Fibroblast of peridontal ligament (primary cell): Measurements from ENCODE around the gene RECK.
A peak's percentile ranks its signal among the peaks of the same experiment; 100 is the strongest.

Source experiments
- DNase-seq: peaks from one replicate; pipeline ENCODE4 v3.0.0-alpha.2; 2010; ENCODE audit errors: extremely low read depth

The RECK gene

DNA sequence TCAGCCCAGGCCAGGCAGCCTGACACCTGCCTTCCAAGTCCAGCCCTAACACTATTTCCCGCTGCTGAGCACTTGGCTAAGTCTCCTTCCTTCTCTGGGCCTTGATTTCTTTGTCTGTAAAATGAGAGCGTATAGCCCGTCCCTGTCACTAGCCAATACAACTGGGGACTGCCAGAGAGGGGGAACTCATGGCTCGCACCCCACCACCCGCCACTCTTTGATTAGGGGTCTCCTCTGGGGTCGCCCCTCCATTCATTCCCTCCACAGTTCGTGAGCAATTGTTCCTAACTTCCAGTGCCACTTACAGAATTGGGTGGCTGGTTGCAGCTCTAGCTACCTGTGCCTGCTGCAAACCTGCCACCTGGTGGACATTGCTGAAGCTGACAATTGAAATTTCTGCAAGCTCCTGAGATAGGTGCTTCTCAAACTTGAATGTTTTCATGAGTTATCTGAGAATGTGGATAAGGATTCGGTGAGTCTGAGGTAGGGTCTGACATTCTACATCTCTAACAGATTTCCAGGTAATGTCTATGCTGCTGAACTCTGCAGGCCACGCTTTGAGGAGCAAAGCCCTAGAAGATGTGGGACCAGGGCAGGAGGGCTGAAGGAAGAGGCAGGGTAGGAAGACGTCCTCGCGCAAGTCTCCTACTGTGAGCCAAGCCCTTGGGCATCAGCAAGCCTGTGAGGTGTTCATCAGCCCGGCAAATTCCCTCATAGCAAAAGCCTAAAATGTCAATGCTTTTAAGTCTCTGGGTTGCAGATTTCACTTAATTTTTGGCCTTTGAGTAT is 13.3 kb upstream of the RECK start:
- DNase-seq, result peak; percentile 79

DNA sequence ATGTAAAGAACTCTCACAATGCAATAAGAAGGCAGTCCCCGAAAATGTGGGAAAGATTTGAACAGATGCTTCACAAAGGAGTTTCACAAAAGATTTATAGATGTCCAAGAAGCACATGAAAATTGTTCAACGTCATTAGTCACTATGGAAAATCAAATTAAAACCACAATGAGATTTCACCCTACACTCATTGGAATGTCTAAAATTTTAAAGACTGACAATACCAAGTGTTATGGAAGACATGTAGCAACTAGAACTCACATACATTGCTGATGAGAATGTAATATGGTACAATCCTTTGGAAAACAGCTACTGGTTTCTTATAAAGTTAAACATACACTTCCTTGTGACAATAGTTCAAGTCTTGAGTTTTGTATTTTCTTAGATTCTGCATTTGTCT is 11.0 kb upstream of the RECK start:
- DNase-seq, result no peak

DNA sequence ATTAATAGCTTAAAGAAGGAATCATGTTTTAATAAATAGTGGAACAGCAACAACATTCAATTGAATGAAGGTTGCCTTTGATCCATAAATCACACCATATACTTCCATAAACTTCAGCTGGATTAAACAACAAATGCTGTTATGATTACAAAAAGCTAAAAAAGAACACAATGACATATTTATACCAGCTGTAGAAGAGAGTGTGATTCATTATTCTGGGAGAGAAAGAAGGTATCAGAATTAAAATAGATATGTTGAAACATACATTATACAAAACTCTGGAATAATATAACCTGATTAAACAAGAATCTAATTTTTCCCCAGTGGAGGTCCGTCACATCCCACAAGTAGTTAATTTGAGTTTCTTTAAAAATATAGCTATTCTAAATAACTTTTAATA is 7.5 kb upstream of the RECK start:
- peak; percentile 33 for DNase-seq

DNA sequence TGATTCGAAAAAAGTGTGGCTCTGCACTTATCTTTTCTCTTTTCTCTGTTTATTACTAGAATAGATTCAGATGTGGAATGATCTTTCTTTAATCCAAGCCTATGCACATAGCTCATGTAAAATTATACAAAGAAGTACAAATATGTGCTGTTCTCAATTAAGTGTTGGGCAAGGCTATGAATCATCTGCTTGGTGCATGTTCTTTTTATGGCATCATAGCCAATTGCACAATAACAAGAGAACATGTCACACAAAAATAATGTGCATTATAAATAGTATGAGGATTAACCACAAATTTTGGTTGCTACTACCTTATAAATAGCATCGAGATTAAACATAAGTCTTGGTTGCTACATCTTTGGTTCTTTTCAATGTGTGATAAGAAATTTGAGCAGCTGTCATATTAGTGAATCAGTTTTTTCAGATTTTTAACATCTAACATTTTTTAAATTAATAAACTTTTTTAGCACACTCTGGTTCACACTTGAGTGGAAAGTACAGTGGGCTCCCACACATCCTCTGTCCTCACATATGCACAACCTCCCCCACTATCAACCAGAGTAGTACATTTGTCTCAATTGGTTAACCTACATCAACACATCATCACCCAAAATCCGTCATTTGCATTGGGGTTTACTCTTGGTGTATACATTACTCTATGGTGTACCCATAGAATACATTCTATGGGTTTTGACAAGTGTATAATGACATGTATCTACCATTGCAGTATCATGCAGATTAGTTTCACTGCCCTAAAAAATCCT is 6.8 kb upstream of the RECK start:
- peak; percentile 99 for DNase-seq

DNA sequence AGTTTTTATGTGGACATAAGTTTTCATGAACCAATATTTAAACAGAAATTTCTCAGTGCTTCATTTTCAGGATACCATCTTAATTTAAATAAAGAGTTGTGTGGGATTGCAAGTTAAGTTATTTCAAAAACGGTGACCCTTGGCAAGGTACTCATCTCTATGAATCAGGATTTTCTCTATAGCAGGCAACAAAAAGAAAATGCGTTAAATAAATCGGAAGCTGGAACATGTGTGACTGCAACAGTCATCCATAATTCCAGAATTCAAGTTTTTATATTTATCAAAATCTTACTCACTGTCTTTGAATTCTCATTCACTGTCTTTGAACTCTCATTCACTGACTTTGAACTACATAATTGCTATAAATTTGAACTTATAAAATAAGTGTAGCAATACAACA is 5.8 kb upstream of the RECK start:
- DNase-seq, result no peak

DNA sequence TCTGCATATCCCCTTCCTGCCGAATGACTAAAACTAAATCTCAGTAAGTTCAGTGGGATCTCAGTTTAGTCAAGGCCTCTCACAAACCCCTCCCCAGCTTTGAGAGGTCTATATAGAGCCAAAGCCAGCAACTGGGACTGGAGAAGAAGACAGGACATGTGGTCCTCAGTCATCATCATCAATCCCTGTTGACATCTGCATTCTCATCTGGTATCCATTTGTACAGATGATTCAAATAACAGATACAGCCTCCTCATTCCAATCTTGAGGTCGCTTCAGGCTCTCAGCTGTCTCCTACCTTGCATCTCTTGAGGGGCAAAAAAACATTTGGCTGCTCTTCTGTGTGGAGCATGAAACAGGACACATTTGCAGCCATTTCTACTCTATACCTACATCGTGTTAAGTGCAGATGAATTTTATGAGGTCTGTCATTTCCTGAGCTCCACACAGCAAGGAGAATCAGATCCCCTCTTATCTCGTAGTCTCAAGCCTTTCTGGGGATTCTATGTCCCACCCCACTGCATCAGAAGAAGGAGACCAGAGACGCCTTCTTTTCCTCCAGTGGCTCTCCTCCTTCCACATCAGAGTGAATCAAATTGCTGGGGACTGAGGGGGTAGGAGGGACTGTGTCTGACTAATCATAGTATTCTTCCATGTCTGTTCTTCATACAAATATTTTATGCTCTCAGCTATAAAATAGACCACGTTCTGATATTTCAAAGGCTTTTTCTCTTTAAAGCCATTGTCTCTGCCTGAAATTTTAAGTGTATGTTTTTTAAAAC is 4.7 kb upstream of the RECK start:
- DNase-seq, result no peak

DNA sequence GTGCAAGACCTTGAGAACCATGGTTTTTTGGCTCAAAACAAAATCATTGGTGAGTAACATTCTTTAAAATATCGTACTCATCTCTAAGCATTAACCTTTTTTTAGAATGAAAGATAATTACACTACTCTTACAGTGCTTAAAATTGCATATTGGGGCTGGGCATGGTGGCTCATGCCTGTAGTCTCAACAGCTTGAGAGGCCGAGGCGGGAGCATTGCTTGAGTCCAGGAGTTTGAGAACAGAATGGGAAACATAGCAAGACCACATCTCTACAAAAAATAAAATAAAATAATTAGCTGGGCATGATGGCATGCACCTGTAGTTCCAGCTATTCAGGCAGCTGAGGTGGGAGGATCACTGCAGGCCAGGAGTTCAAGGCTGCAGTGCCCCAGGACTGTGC is 2.9 kb upstream of the RECK start:
- DNase-seq, result no peak

DNA sequence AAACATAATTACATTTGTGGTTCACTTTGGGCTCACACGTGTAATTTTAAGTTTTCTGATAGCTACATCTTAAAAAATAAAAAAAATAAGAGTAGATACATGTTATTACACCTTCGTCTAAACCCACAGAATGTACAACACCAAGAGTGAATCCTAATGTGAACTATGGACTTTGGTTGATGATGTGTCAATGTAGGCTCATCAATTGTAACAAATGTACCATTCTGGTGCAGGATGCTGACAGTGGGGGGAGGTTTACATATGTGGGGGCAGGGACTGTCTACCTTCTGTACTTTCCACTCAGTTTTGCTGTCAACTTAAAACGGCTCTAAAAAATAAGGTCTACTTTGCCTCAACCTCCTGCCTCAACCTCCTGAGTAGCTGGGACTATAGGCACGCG is 2.5 kb upstream of the RECK start:
- no peak for DNase-seq

DNA sequence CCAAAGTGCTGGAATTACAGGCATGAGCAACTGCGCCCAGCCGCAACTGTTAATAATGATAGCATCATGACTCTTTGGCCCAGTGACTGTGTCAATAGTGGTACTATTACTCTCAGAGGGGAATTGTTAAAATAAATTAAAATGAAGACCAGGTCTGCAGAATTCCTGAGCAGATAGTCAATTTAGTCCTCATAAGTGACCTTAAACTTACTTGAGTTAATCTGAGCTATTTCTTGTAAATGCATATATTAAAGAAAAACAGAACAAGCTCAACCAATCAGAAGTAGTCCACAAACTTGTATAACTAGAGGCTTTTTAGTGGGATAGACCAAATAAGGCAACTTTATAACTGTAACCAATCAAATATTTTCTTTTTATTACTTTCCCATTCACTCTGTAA is 1.7 kb upstream of the RECK start:
- DNase-seq, result no peak

DNA sequence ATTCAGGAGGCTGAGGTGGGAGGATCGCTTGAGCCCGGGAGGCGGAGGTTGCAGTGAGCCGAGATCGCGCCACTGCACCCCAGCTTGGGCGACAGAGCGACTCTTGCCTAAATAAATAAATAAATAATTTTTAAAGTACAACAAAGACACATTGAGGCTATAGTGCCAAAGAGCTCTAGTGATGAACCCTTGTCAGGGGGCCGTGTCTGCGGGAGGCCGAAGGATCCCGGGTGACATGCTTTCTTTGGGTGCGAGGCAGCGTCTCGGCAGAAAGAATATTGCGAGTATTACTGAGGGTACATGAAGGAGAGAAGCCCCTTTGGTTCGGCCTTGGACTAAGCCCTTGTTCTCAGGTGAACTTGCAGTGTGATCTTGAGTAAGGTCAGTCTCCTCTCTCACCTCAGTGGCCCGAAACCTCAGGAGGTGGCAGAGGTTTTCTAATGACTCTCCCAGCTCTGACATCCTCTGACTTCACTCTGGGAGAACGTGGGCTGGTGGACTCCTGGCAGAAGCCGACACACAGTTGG is 397 bp upstream of the RECK start:
- DNase-seq, result no peak

DNA sequence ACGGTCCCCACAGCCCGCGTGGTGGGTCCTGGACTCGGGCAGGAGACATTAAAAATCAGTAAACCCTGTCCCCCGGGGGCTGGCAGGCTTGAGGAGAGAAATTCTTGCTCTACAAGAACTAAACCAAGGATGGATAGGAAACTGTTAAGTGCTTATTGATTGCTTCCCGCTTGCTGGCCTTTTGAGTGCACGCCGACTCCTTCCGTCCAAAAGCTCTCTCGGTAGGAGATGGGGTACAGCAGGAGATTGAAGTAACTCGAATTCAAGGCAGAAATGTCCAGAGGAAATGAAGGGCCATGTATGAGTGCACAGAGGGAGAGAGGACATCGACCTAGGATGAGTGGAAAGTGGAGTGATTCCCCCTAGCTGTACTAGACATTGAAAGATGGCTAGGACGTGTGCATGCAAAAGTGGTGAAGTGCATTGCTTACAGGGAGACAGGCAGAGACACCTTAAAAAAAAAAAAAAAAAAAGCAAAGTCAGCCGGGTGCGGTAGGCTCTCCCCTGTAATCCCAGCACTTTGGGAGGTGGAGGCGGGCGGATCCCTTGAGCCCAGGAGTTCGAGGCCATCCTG is 923 bp downstream of the RECK start:
- peak; percentile 45 for DNase-seq

DNA sequence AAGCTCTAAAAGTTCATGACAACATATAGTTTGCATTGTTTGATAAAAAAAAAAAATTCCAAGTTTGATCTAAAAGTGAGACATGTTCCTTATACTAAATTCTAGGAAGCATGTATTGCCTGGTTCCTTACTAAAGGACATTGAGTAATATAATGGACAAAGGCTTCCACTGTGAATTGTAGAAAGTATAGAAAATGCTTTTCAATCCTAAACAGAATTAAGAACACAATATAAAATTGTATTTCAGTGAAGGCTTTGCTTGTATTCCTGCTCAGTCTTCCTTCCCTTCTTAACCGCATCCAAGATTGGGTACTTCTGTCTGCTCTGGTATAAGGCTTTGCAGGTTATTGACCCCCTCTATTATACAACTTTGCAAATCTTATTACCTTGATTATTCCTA is 2.4 kb downstream of the RECK start:
- DNase-seq, result no peak

DNA sequence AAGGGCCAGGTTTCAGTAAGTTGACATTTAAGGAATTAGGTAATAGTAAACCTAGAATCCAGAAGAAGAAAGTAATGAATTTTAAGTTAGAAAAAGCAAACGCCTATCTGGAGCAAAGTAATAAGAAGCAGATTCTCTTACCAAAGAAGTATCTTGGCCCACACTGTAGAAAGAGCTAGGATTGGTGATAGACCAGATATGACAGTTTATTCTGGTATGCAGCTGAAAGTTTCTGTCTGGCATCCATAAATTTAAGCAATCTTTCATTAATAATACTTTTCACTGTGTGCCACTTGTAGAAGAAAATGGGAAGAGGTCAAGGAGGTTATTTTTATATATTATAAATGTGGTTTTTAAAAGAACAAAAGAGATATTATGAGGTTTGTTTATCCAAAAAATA is 3.0 kb downstream of the RECK start:
- peak; percentile 77 for DNase-seq

DNA sequence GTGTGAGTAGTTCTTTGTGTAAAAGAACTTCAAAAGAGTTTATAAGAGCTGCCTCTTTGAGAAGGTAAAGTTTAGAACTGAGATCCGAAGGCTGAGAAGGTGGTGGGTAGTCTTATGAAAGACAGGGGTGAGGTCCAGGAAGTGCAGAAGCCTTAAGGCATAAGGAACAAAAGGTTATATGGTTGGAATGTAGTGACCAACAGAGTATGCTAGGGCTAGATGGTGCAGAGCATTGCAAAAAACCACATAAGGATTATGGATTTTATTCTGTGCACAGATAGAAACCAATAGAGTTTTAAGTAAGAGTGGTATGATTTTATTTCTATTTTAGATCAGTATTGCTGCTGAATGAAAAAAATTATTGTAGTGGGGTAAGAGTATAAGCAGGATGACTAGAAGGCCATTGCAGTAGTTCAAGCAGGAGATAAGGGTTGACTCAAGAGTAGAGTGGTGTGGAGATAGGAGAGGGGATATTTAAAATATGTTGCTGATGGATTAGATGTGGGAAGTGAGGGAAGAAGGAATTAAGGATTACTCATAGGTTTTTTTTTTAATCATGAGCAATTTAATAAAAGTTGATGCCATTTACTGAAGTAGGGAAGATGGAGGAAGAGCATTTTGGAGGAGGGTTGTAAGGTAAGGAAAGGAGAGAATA is 3.7 kb downstream of the RECK start:
- no peak for DNase-seq

DNA sequence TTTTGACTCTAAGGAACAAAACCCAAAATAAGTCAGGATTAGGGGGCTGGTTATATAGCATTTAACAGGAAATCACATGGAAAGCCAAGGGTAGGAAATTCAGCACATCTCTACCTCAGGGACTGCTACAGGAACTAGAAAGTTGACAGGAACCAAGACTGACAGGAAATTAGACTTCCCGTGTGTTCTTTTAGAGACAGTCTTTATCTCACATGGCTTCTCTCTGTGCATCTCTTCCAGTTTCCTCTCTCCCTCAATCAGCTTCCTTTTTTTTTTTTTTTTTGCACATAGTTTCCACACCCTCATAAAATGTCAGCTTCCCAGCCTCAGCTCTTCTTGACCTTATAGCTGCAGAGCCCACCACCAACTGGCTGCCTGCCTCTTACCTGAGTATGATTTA is 4.8 kb downstream of the RECK start:
- no peak for DNase-seq

DNA sequence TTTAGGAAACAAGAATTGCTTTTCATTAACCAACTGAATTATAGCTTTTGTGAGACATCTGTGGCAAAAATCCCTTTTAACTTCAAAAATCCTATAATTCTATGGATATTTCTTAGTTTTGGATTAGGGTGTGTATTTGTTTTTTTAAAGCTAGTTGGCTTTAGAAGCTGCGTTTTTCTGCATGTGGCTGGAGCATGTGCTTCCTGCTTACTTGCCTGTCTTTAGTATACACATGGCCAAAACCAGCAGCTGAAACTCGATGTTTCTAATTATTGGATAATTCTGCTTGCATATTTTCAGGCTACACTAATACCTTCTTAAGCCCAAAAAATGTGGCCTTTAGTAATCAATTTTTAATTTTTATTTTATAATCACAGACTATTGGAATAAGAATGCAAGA is 8.9 kb downstream of the RECK start:
- DNase-seq, result peak; percentile 48

DNA sequence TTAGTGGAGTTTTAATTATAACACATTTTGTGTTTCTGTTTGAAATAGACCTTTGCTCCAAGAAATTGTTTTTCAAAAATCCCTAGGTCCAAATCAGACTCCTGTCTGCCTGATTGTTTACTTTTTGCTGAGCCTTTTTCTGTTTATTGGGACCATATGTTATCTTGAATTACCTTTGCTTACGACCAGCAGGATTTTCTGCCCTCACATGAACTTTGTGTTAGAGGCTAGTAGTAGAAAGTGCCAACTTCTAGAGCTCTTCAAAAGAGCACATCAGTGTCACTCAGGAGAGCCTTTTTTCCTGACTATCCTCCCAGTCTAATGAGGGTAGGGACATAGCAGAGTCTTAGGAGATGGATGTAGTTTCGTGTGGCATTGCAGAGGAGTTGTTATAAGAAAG is 10.2 kb downstream of the RECK start:
- no peak for DNase-seq

DNA sequence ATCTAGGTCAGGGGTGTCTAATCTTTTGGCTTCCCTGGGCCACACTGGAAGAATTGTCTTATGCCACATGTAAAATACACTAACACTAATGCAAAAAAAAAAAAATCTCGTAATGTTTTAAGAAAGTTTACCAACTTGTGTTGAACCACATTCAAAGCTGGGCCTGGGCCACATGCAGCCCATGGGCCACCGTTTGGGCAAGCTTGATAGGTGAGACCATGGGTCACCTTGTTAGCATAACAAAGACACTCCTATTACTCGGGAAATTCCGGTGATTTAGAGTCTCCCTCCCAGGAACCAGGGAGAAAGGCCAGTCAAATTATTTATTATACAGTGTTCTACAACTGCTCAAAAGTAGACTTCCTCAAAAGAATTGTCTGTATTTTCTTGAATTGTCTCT is 12.7 kb downstream of the RECK start:
- no peak for DNase-seq

DNA sequence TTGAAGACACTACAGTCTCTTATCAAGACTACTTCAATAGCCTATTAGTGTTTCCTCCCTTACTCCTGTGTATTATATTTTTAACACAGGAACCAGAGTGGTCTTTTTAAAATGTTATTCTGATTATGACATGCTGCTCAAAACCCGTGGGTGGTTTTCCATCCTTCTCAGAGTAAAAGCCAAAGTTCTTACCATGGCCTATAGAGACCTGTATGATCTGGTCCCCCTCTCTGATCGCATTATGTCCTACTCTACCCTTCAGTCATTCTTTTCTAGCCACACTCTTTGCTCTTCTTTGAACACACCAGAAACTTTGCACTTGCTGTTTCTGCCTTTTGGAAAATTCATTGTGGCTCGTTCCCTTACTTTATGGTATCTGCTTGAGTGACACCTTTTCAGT is 13.8 kb downstream of the RECK start:
- DNase-seq, result no peak

DNA sequence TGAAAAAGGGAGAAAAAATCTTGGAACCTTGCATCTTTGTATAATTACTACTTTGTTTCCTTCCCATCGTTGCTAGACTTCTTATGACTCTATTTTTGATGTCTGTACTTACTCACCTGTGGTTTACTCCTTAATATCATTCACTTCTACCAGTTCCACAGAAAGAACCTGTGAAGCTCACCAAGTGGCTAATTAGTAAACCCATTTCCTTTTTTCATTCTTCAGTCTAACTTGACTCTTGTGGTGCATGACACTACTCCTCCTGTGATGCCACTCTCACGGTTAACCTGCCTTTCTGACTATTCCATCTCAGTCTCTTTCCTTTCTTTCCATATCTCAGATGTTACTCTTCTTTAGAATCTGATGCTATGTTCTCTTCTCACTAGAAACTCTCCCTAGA is 14.6 kb downstream of the RECK start:
- no peak for DNase-seq

DNA sequence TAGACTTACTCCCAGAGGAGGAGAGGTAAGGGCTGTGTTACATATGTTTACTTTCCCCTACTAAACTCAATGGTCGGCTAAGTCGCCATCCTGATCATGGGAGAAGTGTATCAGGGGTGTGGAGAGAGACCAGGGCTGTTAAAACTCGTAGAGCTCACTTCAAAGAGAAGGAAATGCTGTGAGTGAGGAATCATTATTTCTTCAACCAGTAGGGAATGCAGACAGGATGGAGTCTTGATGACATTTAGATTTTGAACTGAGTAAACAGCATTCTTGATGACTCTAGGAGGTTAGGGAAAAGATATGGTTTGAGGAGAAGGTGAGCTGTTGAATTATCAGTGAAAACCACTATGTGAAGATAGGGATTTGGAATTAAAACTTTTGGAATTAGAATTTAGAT is 17.3 kb downstream of the RECK start:
- no peak for DNase-seq

DNA sequence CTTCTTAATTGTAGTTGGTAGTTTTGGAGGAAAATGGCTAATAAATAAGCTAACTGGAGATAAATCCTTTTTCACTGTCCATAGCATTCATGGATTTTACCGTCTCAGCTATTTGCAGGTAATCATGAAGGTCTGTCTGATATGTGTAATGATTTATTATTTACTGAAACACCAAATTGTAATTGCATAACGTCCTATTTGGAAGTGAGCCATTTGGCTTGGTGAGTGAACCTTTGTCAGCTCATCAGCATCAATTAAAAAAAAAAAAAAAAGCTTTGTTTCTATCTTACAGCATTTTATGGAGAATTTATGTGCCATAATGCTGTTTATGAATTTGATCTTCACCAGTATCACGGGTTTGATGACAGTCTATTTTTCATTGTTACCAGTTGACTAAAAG is 20.2 kb downstream of the RECK start:
- no peak for DNase-seq
